Measurements from ENCODE around the gene UBTD1. TPM values are rescaled to one million over a fixed set of nuclear protein-coding genes. Genes with fewer than 3 reads are reported as not detected.

The UBTD1 gene
- total RNA-seq, 1 experiment from 2014 or later, result 19.0 TPM

DNA sequence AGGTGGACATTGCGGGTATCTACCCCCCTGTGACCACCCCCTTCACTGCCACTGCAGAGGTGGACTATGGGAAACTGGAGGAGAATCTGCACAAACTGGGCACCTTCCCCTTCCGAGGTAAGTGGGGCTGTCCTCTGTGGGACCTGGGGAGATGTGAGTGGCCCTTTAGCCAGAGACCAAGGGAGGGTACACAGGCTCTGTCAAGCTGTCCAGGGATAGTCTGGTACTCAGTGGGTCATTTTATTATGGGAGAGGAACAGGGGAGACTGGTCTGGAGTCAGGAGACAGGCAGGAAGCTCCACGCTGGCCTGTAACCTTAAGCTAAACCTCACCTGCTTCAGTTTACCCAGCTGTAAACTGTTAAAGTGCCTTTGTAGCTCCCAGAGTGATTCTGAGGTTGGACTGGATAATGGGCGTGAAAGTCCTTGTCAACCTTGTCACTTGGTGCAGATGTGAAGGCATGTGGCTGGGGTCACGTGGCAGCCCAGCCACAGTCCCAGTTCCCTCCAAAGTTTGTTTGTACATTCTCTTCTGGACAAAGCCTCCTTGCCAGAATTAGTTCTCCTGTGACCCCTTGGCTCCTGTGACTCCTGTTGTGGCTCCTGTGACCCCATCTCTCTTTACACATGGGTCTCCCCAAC is 86.2 kb downstream of the UBTD1 start:
- no peak overlapping the region for H2BK5ac ChIP-seq (ENCODE audit: insufficient read length, low read length)
- H2BK15ac ChIP-seq (ENCODE audit: low read depth, low read length), result no peak overlapping the region
- H4K91ac ChIP-seq (ENCODE audit: insufficient read length, low read depth, low read length), result no peak overlapping the region
- no peak overlapping the region for H3K23ac ChIP-seq (ENCODE audit: insufficient read length, low read depth, low read length)
- no peaks in the 10 kb centered on the region for H3K23me2 ChIP-seq (ENCODE audit: insufficient read length, low read depth, low read length, poor library complexity, severe bottlenecking)
- H3K79me1 ChIP-seq (ENCODE audit: insufficient read depth, low read depth, low read length, poor library complexity, severe bottlenecking), result no peaks in the 10 kb centered on the region
- H2BK20ac ChIP-seq (ENCODE audit: low read depth, low read length, poor library complexity, severe bottlenecking), result no peak overlapping the region
- Mint-ChIP-seq H3K9me3 (no peaks in the 10 kb centered on the region), H3K27ac (no peak overlapping the region; a peak in 1 of 7 replicates), H3K36me3 (ENCODE audit: insufficient read depth in 1 of 3, low read depth in 3 of 3) (no peaks in the 10 kb centered on the region), H3K4me3 (no peak overlapping the region), H3K4me1 (peaks cover 3 to 13% of the 10 kb centered on the region in 2 experiments; a peak in 3 of 4 replicates), H3K27me3 (ENCODE audit: low read depth) (peaks cover 2% of the 10 kb centered on the region; the same call in 1 of the 2 replicates)
- no peak for DNase-seq
- H2AFZ ChIP-seq (ENCODE audit: low read length), result no peak overlapping the region
- H4K20me1 ChIP-seq (ENCODE audit: control insufficient read depth, insufficient read depth, insufficient read length), result no peaks in the 10 kb centered on the region
- no peaks in the 10 kb centered on the region for H3K4me1 ChIP-seq (ENCODE audit: insufficient read depth, low read length)
- WGBS (ENCODE audit: extremely low coverage, insufficient read length, low lambda C conversion rate), result no CpG with 5 or more reads among the region's 5 CpGs
- H3K27me3 ChIP-seq (ENCODE audit: insufficient read depth, low read length), result no peaks in the 10 kb centered on the region
- H4K5ac ChIP-seq (ENCODE audit: insufficient read length, low read depth, low read length), result no peak overlapping the region
- H3K4me2 ChIP-seq (ENCODE audit: insufficient read depth, insufficient read length, low read length), result no peak overlapping the region
- TF ChIP-seq, protein P1, sequence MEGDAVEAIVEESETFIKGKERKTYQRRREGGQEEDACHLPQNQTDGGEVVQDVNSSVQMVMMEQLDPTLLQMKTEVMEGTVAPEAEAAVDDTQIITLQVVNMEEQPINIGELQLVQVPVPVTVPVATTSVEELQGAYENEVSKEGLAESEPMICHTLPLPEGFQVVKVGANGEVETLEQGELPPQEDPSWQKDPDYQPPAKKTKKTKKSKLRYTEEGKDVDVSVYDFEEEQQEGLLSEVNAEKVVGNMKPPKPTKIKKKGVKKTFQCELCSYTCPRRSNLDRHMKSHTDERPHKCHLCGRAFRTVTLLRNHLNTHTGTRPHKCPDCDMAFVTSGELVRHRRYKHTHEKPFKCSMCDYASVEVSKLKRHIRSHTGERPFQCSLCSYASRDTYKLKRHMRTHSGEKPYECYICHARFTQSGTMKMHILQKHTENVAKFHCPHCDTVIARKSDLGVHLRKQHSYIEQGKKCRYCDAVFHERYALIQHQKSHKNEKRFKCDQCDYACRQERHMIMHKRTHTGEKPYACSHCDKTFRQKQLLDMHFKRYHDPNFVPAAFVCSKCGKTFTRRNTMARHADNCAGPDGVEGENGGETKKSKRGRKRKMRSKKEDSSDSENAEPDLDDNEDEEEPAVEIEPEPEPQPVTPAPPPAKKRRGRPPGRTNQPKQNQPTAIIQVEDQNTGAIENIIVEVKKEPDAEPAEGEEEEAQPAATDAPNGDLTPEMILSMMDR (conservative IDR thresholded peaks at IDR 0.05), result no peak
- H3K79me2 ChIP-seq (ENCODE audit: insufficient read depth, low read length), result no peaks in the 10 kb centered on the region
- no peak overlapping the region for H3K9ac ChIP-seq (ENCODE audit: extremely low read depth, insufficient read length, low read length)
- H4K8ac ChIP-seq (replicated peaks; ENCODE audit: insufficient read length, low read depth, low read length), result no peak overlapping the region
- H3K9me3 ChIP-seq (ENCODE audit: control insufficient read depth, low read depth, low read length), result no peaks in the 10 kb centered on the region
- H3K4ac ChIP-seq (ENCODE audit: low read depth, low read length), result no peak overlapping the region
- H3K56ac ChIP-seq (ENCODE audit: insufficient read length, low read depth, low read length), result no peak overlapping the region
- no peak overlapping the region for H2BK12ac ChIP-seq (ENCODE audit: insufficient read length, low read depth, low read length)
- no peak overlapping the region for H2AK5ac ChIP-seq (ENCODE audit: insufficient read length, low read length)
- no peak overlapping the region for H3K18ac ChIP-seq (ENCODE audit: insufficient read length, low read depth, low read length)
- no peak overlapping the region for H3K27ac ChIP-seq (ENCODE audit: insufficient read length, low read depth, low read length)
- H3K14ac ChIP-seq (ENCODE audit: insufficient read depth, low read length), result no peak overlapping the region; the same call in 1 of the 2 replicates
- H2BK120ac ChIP-seq (ENCODE audit: low read depth, low read length, poor library complexity, severe bottlenecking), result no peak overlapping the region
- H3T11ph ChIP-seq (ENCODE audit: low read length), result no peak overlapping the region
